Parathyroid adenoma (tissue), 2 donors: ENCODE data around the gene CLIC6.

ENCODE experiments used
- H2AFZ ChIP-seq: fragments of 300-600 bp; sonication (generic); one replicate; pipeline ENCODE4 v1.7.0; 2017; ENCODE audit warnings: antibody characterized with exemption, mild to moderate bottlenecking
- H3K27ac ChIP-seq: fragments of 300-600 bp; sonication (generic); one replicate; pipeline ENCODE4 v1.7.0; 2017
- H3K27me3 ChIP-seq: fragments of 300-600 bp; sonication (generic); one replicate; pipeline ENCODE4 v1.7.0; 2017; ENCODE audit warnings: low read length; ENCODE audit not compliant: control insufficient read depth, insufficient read depth
- H3K36me3 ChIP-seq: fragments of 300-600 bp; sonication (generic); one replicate; pipeline ENCODE4 v1.7.0; 2017; ENCODE audit warnings: low read length; ENCODE audit not compliant: control insufficient read depth, insufficient read depth
- H3K4me1 ChIP-seq: fragments of 300-600 bp; sonication (generic); one replicate; pipeline ENCODE4 v1.7.0; 2017; ENCODE audit warnings: control low read depth
- H3K4me2 ChIP-seq: fragments of 300-600 bp; sonication (generic); one replicate; pipeline ENCODE4 v1.7.0; 2017; ENCODE audit warnings: low read length
- H3K4me3 ChIP-seq: fragments of 300-600 bp; sonication (generic); one replicate; pipeline ENCODE4 v1.7.0; 2017; ENCODE audit warnings: low read depth, low read length
- H3K79me2 ChIP-seq: fragments of 300-600 bp; sonication (generic); one replicate; pipeline ENCODE4 v1.7.0; 2017; ENCODE audit warnings: control low read depth
- H3K9ac ChIP-seq: fragments of 300-600 bp; sonication (generic); one replicate; pipeline ENCODE4 v1.7.0; 2017; ENCODE audit warnings: mild to moderate bottlenecking
- H3K9me3 ChIP-seq: fragments of 300-600 bp; sonication (generic); one replicate; pipeline ENCODE4 v1.7.0; 2017; ENCODE audit warnings: low read length; ENCODE audit not compliant: control insufficient read depth
- CTCF ChIP-seq: fragments of 300-600 bp; sonication (generic); IDR thresholded peaks from one replicate; pipeline ENCODE4 v1.7.0; 2017; ENCODE audit warnings: antibody characterized with exemption, mild to moderate bottlenecking
- donor health status: primary hyperparathyroidism.

The CLIC6 gene

GRCh38 chr21:34761758-34762330, 93.0 kb downstream of the CLIC6 start:
- no peak overlapping the region for H3K9ac ChIP-seq
- H3K27me3 ChIP-seq: no peaks in the 10 kb centered on the region
- H2AFZ ChIP-seq: no peak overlapping the region
- no peak overlapping the region for H3K4me2 ChIP-seq
- no peak overlapping the region for H3K27ac ChIP-seq
- no peak for TF ChIP-seq CTCF
- H3K79me2 ChIP-seq: no peaks in the 10 kb centered on the region
- H3K36me3 ChIP-seq: no peaks in the 10 kb centered on the region
- no peak overlapping the region for H3K4me3 ChIP-seq
- H3K4me1 ChIP-seq: no peaks in the 10 kb centered on the region
- no peaks in the 10 kb centered on the region for H3K9me3 ChIP-seq

- Histone ChIP-seq H3K9ac (no peak overlapping the region), H3K4me2 (no peak overlapping the region), H2AFZ (no peak overlapping the region), H3K36me3 (no peaks in the 10 kb centered on the region), H3K9me3 (no peaks in the 10 kb centered on the region), H3K27me3 (no peaks in the 10 kb centered on the region), H3K4me3 (no peak overlapping the region), H3K4me1 (no peaks in the 10 kb centered on the region), H3K79me2 (no peaks in the 10 kb centered on the region), H3K27ac (no peak overlapping the region)
- no peak for TF ChIP-seq CTCF
These were observed 94.0 kb downstream of the CLIC6 start for GRCh38 chr21:34762786-34763185.

- Histone ChIP-seq H3K4me1 (no peaks in the 10 kb centered on the region), H3K79me2 (no peaks in the 10 kb centered on the region), H2AFZ (no peak overlapping the region), H3K9ac (no peak overlapping the region), H3K27me3 (no peaks in the 10 kb centered on the region), H3K27ac (no peak overlapping the region), H3K9me3 (no peaks in the 10 kb centered on the region), H3K36me3 (no peaks in the 10 kb centered on the region), H3K4me2 (no peak overlapping the region), H3K4me3 (no peak overlapping the region)
- no peak for TF ChIP-seq CTCF
These were observed 96.0 kb downstream of the CLIC6 start for GRCh38 chr21:34764715-34765284.

- H3K4me2 ChIP-seq: no peak overlapping the region
- no peaks in the 10 kb centered on the region for H3K4me1 ChIP-seq
- no peaks in the 10 kb centered on the region for H3K9me3 ChIP-seq
- no peak for TF ChIP-seq CTCF
- no peak overlapping the region for H2AFZ ChIP-seq
- H3K9ac ChIP-seq: no peak overlapping the region
- H3K79me2 ChIP-seq: no peaks in the 10 kb centered on the region
- H3K4me3 ChIP-seq: no peak overlapping the region
- H3K27ac ChIP-seq: no peak overlapping the region
- no peaks in the 10 kb centered on the region for H3K27me3 ChIP-seq
- no peaks in the 10 kb centered on the region for H3K36me3 ChIP-seq
These were observed 96.8 kb downstream of the CLIC6 start for GRCh38 chr21:34765619-34766018.

GRCh38 chr21:34766862-34767261, 98.1 kb downstream of the CLIC6 start:
- Histone ChIP-seq H3K9me3 (no peaks in the 10 kb centered on the region), H3K4me1 (no peaks in the 10 kb centered on the region), H3K27ac (no peak overlapping the region), H3K4me2 (no peak overlapping the region), H3K79me2 (no peaks in the 10 kb centered on the region), H3K4me3 (no peak overlapping the region), H3K9ac (no peak overlapping the region), H3K27me3 (no peaks in the 10 kb centered on the region), H2AFZ (no peak overlapping the region), H3K36me3 (no peaks in the 10 kb centered on the region)
- no peak for TF ChIP-seq CTCF
